Retinal pigment epithelial cell (primary cell): ENCODE measurements around the gene TMPRSS13.
"Not testable (repeated sequence)": the region's sequence is repeated elsewhere in the genome, so short reads cannot be mapped to it uniquely, and the experiment has no call there.

Experiments
- DNase-seq: peaks from one replicate; pipeline ENCODE4 v3.0.0-alpha.2; 2010; ENCODE audit warnings: low read depth
- H3K4me3 ChIP-seq: 2 replicates; pipeline ENCODE4 v1.5.1; 2011; ENCODE audit warnings: mild to moderate bottlenecking, low read length, control low read depth, moderate library complexity
- TF ChIP-seq, protein P1 (sequence below): conservative IDR thresholded peaks from 2 replicates; pipeline ENCODE4 v1.5.1; 2011; ENCODE audit warnings: low read depth, low read length, control low read depth, inconsistent platforms

Gene TMPRSS13

DNA sequence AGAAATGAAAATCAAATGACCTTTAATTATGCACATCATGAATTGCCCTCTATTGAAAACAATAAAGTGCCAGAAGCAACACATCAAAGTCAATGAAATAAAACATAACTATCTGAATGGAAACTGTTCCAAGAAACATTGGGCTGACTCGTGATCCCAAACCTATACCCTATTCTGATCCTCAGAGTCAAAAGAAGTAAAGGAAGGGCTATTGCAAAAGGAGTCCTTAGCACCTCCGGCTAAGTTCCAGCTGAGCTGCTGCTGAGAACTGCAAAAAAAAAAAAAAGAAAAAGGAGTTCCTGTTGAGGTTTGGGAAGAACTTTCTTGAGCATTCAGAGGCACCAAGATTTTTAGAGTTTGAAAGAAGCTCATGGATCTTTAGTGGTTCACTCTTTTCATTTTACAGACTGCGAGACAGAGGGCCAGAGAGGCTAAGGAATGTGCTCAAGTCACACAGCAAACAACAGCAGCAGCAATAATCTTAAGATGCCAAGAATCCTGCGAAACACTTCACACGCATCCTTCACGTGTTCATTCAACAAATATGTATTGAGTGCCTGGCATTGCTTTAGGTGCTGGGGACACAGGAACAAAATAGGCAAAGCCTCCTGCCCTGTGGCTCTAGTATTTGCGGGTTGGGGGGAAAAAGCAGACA lies 841 bp upstream of the TMPRSS13 start:
- no peak overlapping the region for H3K4me3 ChIP-seq
- TF ChIP-seq, protein P1, sequence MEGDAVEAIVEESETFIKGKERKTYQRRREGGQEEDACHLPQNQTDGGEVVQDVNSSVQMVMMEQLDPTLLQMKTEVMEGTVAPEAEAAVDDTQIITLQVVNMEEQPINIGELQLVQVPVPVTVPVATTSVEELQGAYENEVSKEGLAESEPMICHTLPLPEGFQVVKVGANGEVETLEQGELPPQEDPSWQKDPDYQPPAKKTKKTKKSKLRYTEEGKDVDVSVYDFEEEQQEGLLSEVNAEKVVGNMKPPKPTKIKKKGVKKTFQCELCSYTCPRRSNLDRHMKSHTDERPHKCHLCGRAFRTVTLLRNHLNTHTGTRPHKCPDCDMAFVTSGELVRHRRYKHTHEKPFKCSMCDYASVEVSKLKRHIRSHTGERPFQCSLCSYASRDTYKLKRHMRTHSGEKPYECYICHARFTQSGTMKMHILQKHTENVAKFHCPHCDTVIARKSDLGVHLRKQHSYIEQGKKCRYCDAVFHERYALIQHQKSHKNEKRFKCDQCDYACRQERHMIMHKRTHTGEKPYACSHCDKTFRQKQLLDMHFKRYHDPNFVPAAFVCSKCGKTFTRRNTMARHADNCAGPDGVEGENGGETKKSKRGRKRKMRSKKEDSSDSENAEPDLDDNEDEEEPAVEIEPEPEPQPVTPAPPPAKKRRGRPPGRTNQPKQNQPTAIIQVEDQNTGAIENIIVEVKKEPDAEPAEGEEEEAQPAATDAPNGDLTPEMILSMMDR = no peak
- no peak for DNase-seq

DNA sequence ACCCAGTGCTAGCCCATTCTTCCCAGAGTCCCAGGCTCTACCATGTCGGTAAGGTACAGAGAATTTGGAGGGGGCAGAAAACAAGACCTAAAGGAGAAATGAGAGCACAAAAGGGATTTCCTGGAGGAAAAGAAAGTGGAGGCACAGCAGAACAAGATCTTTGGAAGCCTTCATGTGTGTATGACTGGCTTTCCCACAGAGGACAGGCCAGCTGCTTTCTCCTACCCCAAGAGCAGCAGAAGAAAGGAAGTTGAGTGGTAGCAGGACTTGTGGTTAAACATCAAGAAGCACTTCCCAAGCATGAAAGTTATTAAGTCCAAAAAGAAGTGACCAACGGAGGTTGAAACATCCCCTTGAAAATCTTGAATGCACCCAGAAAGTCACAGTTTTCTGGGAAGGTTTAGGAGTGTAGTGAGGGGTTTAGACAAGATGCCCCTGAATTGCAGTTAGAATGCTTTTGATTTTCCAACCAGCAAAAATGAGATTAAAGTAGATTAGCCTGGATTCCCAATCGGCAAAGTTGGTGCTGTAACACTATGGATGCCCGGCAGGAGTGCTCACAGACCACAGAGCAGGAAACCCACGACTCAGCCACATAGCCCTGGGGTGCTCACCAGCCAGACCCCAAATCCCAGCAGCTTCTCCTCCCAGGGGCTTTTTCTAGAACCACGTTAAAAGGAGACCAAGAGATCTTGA lies 608 bp downstream of the TMPRSS13 start:
- no peak for DNase-seq
- H3K4me3 ChIP-seq = no peak overlapping the region
- TF ChIP-seq, protein P1 = peak; percentile 20

DNA sequence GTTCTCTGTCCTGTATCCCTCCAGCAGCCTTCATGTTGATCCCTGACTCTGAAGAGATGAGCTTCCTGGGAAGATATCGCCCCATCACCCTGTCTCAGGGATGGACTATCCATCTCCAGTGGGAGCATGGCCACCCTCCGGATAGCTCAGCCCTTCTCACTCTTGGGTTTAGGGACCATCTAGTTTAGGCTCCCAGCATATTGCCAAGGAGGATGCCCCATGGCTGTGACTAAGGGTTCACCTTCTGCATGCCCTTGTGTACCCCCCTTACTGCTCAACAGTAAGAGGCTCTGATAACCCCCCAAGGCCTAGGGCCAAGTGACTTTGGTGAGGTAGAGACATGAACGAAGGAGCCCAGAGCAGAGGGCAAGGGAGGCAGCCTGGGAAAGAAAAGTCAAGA lies 1.3 kb downstream of the TMPRSS13 start:
- H3K4me3 ChIP-seq = no peak overlapping the region
- DNase-seq = no peak
- TF ChIP-seq, protein P1 = no peak

DNA sequence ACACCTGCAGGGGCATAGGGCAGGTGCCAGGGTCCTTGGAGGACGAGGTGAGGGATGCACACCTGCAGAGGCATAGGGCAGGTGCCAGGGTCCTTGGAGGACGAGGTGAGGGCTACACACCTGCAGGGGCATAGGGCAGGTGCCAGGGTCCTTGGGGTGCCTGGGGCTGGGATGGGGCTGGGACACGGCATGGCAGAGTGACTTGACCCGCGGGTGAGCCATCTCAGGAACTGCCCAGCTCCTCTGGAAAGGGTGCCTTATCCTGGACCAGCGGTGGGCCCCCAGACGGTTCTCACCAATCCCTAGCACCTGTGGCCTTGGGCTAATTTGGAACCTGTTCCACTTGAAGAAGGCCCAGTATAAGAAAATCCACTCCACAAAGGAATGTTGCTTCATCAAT lies 3.0 kb downstream of the TMPRSS13 start:
- not testable (repeated sequence) for DNase-seq, H3K4me3 ChIP-seq

DNA sequence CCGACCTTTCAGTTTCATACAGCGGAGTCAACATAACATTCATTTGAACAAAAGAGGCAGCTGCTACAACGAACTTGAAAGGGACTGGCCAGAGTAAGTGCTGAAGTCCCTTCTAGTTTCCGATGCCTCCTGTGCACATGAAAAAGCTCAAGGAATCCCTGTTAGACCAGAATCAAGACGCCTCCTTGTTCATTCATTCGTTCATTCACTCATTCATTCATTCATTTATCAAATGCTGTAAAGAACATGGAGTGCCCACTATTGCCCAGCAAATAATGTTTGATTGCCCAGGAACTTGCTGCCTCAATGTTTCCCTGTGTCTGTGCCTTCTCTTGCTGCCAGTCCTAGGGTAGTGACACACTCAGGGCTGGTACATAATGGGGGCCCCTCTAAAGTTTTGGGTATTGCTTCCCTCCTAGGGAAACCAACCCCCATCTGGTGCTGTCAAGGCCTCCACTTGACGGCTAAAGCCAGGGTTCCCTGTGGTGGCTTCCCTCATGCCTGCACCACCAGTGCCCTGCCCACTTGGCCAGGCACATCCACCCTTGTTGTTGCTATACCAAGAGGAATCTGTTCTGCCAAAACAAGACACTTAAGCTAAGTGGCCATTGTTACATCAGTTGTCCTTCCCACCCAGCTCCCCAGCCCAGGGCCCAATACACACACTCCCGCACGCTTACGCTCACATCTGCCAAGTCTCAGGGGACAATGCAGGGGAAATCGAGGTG lies 3.8 kb downstream of the TMPRSS13 start:
- H3K4me3 ChIP-seq = no peak overlapping the region
- TF ChIP-seq, protein P1 = no peak
- no peak for DNase-seq

DNA sequence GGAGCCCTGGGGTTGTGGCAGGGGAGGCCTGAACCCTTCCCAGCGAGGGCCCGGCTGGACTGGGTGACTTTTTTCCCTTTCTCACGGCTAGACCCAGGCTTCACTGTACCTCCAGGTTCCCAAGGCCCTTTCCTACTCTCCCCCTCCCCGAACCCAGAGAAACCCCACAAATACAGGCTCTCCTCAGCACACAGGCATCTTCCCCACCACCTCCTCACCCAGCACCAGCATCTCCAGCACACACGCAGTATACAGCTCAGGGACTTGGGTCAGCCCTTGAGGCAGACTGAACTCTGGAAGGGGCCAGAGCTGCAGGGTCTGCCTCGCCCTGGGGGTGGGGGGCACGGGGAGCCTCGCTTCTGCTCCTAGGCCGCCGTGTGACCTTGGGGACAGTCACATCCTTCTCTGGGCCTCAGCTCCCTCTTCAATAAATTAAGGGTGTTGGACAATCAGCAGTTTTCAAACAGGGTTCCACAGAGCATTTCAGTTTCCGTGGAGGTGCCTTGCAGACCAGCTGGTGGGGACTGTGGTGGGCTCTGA lies 4.5 kb downstream of the TMPRSS13 start:
- TF ChIP-seq, protein P1 = no peak
- DNase-seq = no peak
- H3K4me3 ChIP-seq = no peak overlapping the region

DNA sequence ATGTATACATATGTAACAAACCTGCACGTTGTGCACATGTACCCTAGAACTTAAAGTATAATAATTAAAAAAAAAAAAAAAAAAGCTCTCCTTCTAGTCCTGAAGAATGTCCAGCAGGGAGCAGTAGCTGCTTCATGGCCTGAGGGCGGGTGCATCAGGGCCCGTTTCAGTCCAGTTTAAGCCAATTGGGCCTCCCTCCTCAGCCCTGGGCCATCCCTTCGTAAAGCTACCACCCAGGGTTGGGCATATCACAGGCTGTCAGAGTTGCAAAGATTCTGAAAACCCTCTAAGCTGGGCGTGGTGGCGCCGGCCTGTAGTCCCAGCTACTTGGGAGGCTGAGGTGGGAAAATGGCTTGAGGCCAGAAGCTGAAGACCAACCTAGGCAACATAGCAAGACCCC lies 5.4 kb downstream of the TMPRSS13 start:
- H3K4me3 ChIP-seq = no peak overlapping the region
- TF ChIP-seq, protein P1 = no peak
- DNase-seq = no peak
